OCI-LY3 (cell line): ENCODE results near the gene SCGB1C1.

Experiments used
- CTCF ChIP-seq: fragments of 200-600, 300-600 bp; sonication (generic); IDR thresholded peaks from 2 replicates; pipeline ENCODE4 v1.5.1; 2014; ENCODE audit warnings: antibody characterized with exemption, low read length, low read depth
- EZH2phosphoT487 ChIP-seq: fragments of 200-600 bp; shearing (Covaris generic); IDR thresholded peaks from 2 replicates; pipeline ENCODE4 v1.6.1; 2018; ENCODE audit warnings: antibody characterized with exemption, mixed run types, low read depth

- no peak for TF ChIP-seq CTCF
- TF ChIP-seq EZH2phosphoT487: no peak
Measured at GRCh38 chr11:211295-211694, 18.4 kb downstream of the SCGB1C1 start.
